GM23248 (cell line): ENCODE results near the gene CCDC85C. TPM values are rescaled to one million over a fixed set of nuclear protein-coding genes. Genes with fewer than 3 reads are reported as not detected.

ENCODE experiments used
- DNase-seq: peaks from one replicate; pipeline ENCODE4 v3.0.0-alpha.2; 2015
- H2AFZ ChIP-seq: fragments of 200-600 bp; sonication (generic); 2 replicates; pipeline ENCODE4 v1.6.1; 2016; ENCODE audit warnings: antibody characterized with exemption
- H3F3A ChIP-seq: fragments of 200-600 bp; sonication (generic); 2 replicates; pipeline ENCODE4 v1.6.1; 2016; ENCODE audit warnings: mild to moderate bottlenecking, antibody characterized with exemption, mixed run types; ENCODE audit not compliant: insufficient read depth
- H3K27ac ChIP-seq: fragments of 200-600 bp; sonication (generic); 2 replicates; pipeline ENCODE4 v1.5.1; 2016; ENCODE audit warnings: mild to moderate bottlenecking
- H3K27me3 ChIP-seq: fragments of 200-600 bp; sonication (generic); replicated peaks from 2 replicates; pipeline ENCODE4 v1.6.1; 2016; ENCODE audit warnings: mild to moderate bottlenecking; ENCODE audit not compliant: insufficient read depth
- H3K36me3 ChIP-seq: fragments of 200-600 bp; sonication (generic); 2 replicates; pipeline ENCODE4 v1.6.1; 2016; ENCODE audit warnings: low read depth, mild to moderate bottlenecking
- H3K4me1 ChIP-seq: fragments of 200-600 bp; sonication (generic); 2 replicates; pipeline ENCODE4 v1.6.1; 2016; ENCODE audit warnings: mild to moderate bottlenecking; ENCODE audit not compliant: insufficient read depth
- H3K4me2 ChIP-seq: fragments of 200-600 bp; sonication (generic); one replicate; pipeline ENCODE4 v1.6.1; 2016; ENCODE audit warnings: mild to moderate bottlenecking; ENCODE audit not compliant: unreplicated experiment
- H3K4me3 ChIP-seq: fragments of 200-600 bp; sonication (generic); 2 replicates; pipeline ENCODE4 v1.5.1; 2016; ENCODE audit warnings: mild to moderate bottlenecking
- H3K79me2 ChIP-seq: fragments of 200-600 bp; sonication (generic); 2 replicates; pipeline ENCODE4 v1.6.1; 2016; ENCODE audit warnings: mild to moderate bottlenecking; ENCODE audit not compliant: insufficient read depth
- H3K9ac ChIP-seq: fragments of 200-600 bp; sonication (generic); 2 replicates; pipeline ENCODE4 v1.6.1; 2016; ENCODE audit warnings: mild to moderate bottlenecking
- H3K9me2 ChIP-seq: fragments of 200-600 bp; sonication (generic); 2 replicates; pipeline ENCODE4 v1.6.1; 2016; ENCODE audit warnings: mixed run types, mild to moderate bottlenecking, moderate library complexity; ENCODE audit not compliant: insufficient read depth
- H3K9me3 ChIP-seq: fragments of 200-600 bp; sonication (generic); one replicate; pipeline ENCODE4 v1.6.1; 2017; ENCODE audit warnings: low read depth
- H4K20me1 ChIP-seq: fragments of 200-600 bp; sonication (generic); 2 replicates; pipeline ENCODE4 v1.6.0; 2016; ENCODE audit not compliant: insufficient read depth
- EZH2 ChIP-seq: fragments of 200-600 bp; sonication (generic); IDR thresholded peaks from 2 replicates; pipeline ENCODE4 v1.6.1; 2018; ENCODE audit warnings: antibody characterized with exemption, mild to moderate bottlenecking; ENCODE audit not compliant: insufficient read depth, poor library complexity, severe bottlenecking
- EZH2phosphoT487 ChIP-seq: fragments of 200-600 bp; sonication (generic); IDR thresholded peaks from 2 replicates; pipeline ENCODE4 v1.6.1; 2018; ENCODE audit warnings: antibody characterized with exemption, moderate library complexity, mild to moderate bottlenecking, low read depth; ENCODE audit not compliant: insufficient read depth
- WGBS, 2 experiments: methylation state at CpG; one replicate each; pipeline ENCODE4 v1.1.6; 2015 to 2017; ENCODE audit warnings: low lambda C conversion rate in 2 of 2, low coverage in 1 of 2; ENCODE audit errors: missing lambda C conversion rate in 2 of 2; 5-methylcytosine and 5-hydroxymethylcytosine counted together
- in situ Hi-C: fragments of 300-500 bp; cut with MboI; formaldehyde crosslinking; loops from 2 replicates; pipeline ENCODE4 v1.15.0; 2020
- polyA plus RNA-seq: library from polyadenylated mRNA; unstranded; fragments of >200 nt; fragmentation: Nextera tagmentation; extraction: Ambion mirVana; gene quantifications from 2 replicates; pipeline ENCODE4 v1.2.1, GENCODE V29; 2016
- total RNA-seq: library from RNA; depleted of rRNA; stranded (reverse); fragments of >200 nt; shearing (Covaris generic); gene quantifications from 2 replicates; pipeline ENCODE4 v1.2.3, GENCODE V29; 2014; rRNA removed

CCDC85C gene
- total RNA-seq (9.0 and 11.0 TPM in 2 replicates), polyA plus RNA-seq (0.68 and 1.1 TPM in 2 replicates)

GRCh38 chr14:99603471-99604277 lies at the start of gene CCDC85C:
Gene CCDC85C, minus strand, starts transcription at chr14:99604207. Its CDS starts 248 bp downstream, at chr14:99603959.
- Histone ChIP-seq H3K9me2 (no peaks in the 10 kb centered on the region), H3K79me2 (peaks cover 24% of the 10 kb centered on the region), H3K9ac (peak within 1 kb of the TSS; percentile 80), H3K36me3 (no peaks in the 10 kb centered on the region), H4K20me1 (no peaks in the 10 kb centered on the region), H3F3A (no peaks in the 10 kb centered on the region), H3K4me1 (peaks cover 12% of the 10 kb centered on the region), H3K27me3 (no peaks in the 10 kb centered on the region), H3K4me2 (peak within 1 kb of the TSS; percentile 86), H2AFZ (peak within 1 kb of the TSS; percentile 87), H3K27ac (peak within 1 kb of the TSS; percentile 48), H3K9me3 (no peaks in the 10 kb centered on the region), H3K4me3 (peak within 1 kb of the TSS; percentile 90)
- in situ Hi-C loops: no loop called here
- peak; percentile 62 for DNase-seq
- no peak for TF ChIP-seq EZH2phosphoT487
- TF ChIP-seq EZH2: no peak
- WGBS, 2 experiments: 7 to 10% methylated on average over 51 to 59 of the region's 128 CpGs

GRCh38 chr14:99651953-99652746 lies 48.1 kb upstream of the CCDC85C start:
- TF ChIP-seq EZH2: no peak
- no peak for TF ChIP-seq EZH2phosphoT487
- H3K9me3 ChIP-seq: no peaks in the 10 kb centered on the region
- H3K9me2 ChIP-seq: no peaks in the 10 kb centered on the region
- H3F3A ChIP-seq: no peaks in the 10 kb centered on the region; the same call in 1 of the 2 replicates
- H3K27me3 ChIP-seq: no peaks in the 10 kb centered on the region
- in situ Hi-C loops: no loop called here
- no peak overlapping the region for H3K27ac ChIP-seq
- 87 to 92% methylated on average over 32 of the region's 32 CpGs for WGBS, 2 experiments
- H2AFZ ChIP-seq: no peak overlapping the region
- no peaks in the 10 kb centered on the region for H3K79me2 ChIP-seq
- no peak for DNase-seq
- H3K4me2 ChIP-seq: no peak overlapping the region
- H4K20me1 ChIP-seq: no peaks in the 10 kb centered on the region
- H3K4me1 ChIP-seq: peaks cover 9% of the 10 kb centered on the region
- H3K9ac ChIP-seq: no peak overlapping the region
- H3K36me3 ChIP-seq: no peaks in the 10 kb centered on the region
- H3K4me3 ChIP-seq: no peak overlapping the region

GRCh38 chr14:99650189-99650588 lies 46.2 kb upstream of the CCDC85C start:
- no peaks in the 10 kb centered on the region for H3K27me3 ChIP-seq
- no peak overlapping the region for H3K4me2 ChIP-seq
- H3F3A ChIP-seq: no peaks in the 10 kb centered on the region; the same call in 1 of the 2 replicates
- no peaks in the 10 kb centered on the region for H3K36me3 ChIP-seq
- H3K4me1 ChIP-seq: peaks cover 5% of the 10 kb centered on the region
- no peaks in the 10 kb centered on the region for H3K9me3 ChIP-seq
- no peaks in the 10 kb centered on the region for H4K20me1 ChIP-seq
- H3K79me2 ChIP-seq: no peaks in the 10 kb centered on the region
- H3K27ac ChIP-seq: no peak overlapping the region
- TF ChIP-seq EZH2 (no peak), EZH2phosphoT487 (no peak)
- DNase-seq: no peak
- H3K4me3 ChIP-seq: no peak overlapping the region
- H2AFZ ChIP-seq: no peak overlapping the region
- in situ Hi-C loops: no loop called here
- no peaks in the 10 kb centered on the region for H3K9me2 ChIP-seq
- no peak overlapping the region for H3K9ac ChIP-seq
- WGBS, 2 experiments: 80% methylated on average over 9 of the region's 9 CpGs

- H3K27me3 ChIP-seq: no peaks in the 10 kb centered on the region
- in situ Hi-C loops: no loop called here
- no peaks in the 10 kb centered on the region for H3K9me2 ChIP-seq
- no peaks in the 10 kb centered on the region for H3K9me3 ChIP-seq
- no peaks in the 10 kb centered on the region for H4K20me1 ChIP-seq
- DNase-seq: no peak
- no peaks in the 10 kb centered on the region for H3K36me3 ChIP-seq
- no peaks in the 10 kb centered on the region for H3K79me2 ChIP-seq
- peaks cover 5% of the 10 kb centered on the region for H3K4me1 ChIP-seq
- no peak overlapping the region for H3K4me2 ChIP-seq
- no peak overlapping the region for H3K27ac ChIP-seq
- 80 to 81% methylated on average over 8 of the region's 8 CpGs for WGBS, 2 experiments
- H3K9ac ChIP-seq: no peak overlapping the region
- H3K4me3 ChIP-seq: no peak overlapping the region
- H2AFZ ChIP-seq: no peak overlapping the region
- H3F3A ChIP-seq: no peaks in the 10 kb centered on the region
- TF ChIP-seq EZH2phosphoT487 (no peak), EZH2 (no peak)
These were observed 45.6 kb upstream of the CCDC85C start for GRCh38 chr14:99649643-99650042.
